Activated CD4-positive, alpha-beta T cell treated with anti-CD3 and anti-CD28 coated beads, Interleukin-2, amount 50 U/mL, for 16 hours (primary cell): ENCODE results near the gene THSD7A.
"Not testable (repeated sequence)": the region's sequence is repeated elsewhere in the genome, so short reads cannot be mapped to it uniquely, and the experiment has no call there.

Experiments used
- DNase-seq: peaks from one replicate; pipeline ENCODE4 v3.0.0-alpha.2; 2020

The THSD7A gene

DNA sequence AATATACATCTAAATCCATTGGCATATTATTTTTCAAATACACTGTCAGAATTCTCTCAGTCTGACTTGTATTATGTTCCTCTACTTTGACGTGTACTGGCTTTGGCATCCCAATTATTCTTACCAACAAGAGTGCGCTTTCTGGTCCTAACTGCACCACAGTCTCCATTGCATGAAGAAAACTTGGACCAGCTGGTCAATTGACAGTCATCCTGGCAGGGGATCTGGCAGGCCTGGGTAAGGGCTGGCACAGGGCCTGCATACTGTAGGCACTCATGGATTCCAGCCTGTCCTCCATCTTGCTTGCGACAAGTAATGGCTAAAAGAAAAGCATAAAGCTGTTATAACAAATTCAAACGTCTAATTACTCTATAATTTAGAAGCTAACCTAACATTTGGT is 384.9 kb downstream of the THSD7A start:
- DNase-seq = no peak

- DNase-seq = not testable (repeated sequence)
Measured at GRCh38 chr7:11443934-11444333, 388.1 kb downstream of the THSD7A start.

DNA sequence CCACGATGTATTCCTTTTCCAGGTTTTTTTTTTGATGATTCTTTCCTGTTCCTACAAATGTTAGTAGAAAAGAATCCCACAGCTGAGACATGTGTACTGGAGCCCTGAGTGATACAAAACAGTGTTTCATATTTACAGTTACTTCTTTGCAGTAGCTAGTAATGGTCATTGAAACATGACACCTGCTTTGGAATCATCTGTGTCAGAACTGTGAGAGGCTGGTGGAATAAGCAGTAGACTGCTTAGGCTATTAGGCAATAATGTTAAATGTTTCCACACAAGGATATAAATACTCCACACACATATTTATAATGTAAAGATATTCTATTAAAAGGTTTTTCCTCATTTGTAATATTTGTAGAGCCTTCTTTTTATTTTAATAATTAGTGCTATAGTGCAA is 394.0 kb downstream of the THSD7A start:
- DNase-seq = no peak

DNA sequence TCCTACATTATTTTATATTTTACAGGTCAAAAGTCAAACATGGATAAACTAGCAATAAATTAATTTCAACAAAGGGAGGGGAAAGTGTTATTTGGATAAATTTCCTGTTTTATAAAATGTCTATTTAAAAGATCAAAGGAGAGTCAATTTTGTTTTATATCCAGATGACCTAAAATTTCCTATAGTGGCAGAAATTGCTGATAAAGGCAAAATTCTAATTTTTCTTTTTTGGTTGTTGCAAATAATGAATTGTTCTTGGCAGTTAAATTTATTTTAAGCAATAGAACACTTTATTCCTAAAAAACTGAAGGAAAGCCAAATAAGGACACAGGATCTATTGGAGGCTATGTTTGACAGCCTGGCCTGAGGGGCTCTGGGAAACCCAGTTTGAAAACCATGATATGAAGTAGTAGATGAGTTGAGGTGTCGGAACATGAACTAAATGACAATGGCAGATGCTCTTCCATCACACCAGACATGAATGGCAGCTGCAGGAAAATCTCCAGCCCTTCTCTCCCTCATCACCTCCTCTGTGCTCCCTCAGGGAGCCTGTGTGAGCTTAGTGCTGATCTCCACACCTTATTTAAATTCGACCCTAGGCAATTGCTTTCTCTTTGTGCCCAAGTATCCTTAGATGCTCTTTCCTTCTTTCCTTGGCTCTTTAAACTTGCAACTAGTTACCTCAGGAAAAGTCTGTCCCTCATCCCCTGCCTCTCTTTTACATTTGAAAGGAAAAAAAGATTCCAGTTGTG is 395.0 kb downstream of the THSD7A start:
- no peak for DNase-seq

DNA sequence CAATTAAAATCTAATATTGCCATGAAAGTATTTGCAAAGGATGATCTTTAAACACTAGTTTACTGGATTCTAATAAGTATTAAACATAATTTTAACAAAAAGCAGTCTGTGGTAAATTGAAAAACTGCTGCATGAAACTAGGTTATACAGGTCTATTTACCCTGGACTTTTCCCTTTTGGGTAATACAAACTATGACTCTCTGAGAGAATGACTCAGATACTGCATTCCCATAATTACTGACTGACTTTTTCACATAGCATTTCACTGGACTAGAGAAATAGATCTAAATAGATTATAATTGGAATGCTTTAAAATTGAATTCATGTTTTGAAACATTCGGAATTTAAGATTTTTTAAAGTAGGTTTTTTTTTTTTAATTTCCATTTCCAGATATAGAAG is 395.7 kb downstream of the THSD7A start:
- DNase-seq = no peak

GRCh38 chr7:11434366-11434765 is 397.6 kb downstream of the THSD7A start:
- DNase-seq = no peak

DNA sequence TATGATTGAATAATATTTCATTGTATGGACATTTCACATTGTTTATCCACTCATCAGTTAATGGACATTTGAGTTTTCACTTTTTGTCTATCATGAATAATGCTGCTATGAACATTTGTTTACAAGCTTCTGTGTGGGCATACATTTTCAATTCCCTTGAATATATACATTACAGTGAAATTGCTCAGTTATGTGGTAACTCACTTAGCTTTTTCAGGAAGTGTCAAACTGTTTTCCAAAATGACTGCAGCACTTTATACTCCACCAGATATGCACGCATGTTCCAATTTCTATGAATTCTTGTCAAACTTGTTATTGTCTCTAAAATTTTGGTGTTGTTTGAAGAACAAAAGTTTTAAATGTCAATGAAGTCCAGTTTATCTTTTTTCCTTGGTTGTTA is 401.2 kb downstream of the THSD7A start:
- DNase-seq = no peak

GRCh38 chr7:11430112-11430511 is 401.9 kb downstream of the THSD7A start:
- DNase-seq = no peak

DNA sequence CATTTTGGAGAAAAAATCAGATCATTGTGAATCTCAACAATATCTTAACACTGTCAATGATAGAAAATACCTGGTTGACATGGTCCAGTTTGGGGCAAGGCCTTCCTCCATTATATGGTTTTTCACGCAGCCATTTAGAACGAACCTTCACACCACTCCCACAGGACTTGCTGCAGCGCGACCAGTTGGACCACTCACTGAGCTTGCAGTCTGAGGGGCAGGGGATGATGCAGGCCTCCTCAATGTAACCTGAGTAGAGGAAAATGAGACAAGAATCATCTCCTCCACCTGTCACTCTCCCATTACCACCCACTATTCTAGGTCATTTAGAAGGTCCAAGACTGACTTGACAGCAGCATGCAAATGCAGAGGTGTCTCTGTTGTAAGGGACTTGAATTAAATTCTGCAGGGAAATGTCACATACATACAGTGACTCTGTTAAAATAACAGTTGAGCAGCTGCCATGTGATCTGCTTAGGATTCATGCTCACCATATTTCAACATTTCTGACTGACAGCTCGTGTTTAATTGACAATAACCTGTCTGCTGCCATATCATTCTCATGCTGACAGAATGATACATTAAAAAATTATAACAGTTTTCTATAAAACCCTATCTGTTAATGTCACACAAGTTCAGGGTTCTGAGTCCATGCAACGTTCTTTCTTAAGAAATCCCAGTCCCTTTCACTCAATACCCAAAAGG is 403.0 kb downstream of the THSD7A start:
- DNase-seq = no peak

- DNase-seq = peak; percentile 38
Measured at GRCh38 chr7:11427686-11428273, 404.2 kb downstream of the THSD7A start.

- no peak for DNase-seq
Measured at GRCh38 chr7:11424006-11424405, 408.0 kb downstream of the THSD7A start.

GRCh38 chr7:11420049-11420448 is 411.9 kb downstream of the THSD7A start:
- DNase-seq = no peak

GRCh38 chr7:11416641-11417458 is 415.1 kb downstream of the THSD7A start:
- no peak for DNase-seq

DNA sequence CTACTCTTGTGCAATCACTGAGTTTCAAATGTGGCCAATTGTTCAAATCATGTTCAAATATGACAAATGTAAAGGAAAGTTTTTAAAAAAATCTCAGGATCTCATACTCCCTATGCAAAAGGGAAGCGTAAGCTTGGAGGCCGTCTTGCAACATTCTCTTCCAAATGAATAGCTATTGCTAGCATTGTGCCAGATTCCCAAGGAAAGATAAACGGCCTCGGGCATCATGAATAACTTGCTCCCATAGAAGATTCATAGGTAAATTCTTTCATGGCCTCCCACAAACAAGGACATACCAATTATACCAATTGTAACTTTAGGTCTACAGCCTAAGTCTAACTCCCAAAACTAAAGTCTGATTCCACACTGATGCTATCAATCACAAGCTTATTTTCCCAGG is 416.9 kb downstream of the THSD7A start:
- DNase-seq = no peak

GRCh38 chr7:11413901-11414300 is 418.1 kb downstream of the THSD7A start:
- no peak for DNase-seq

DNA sequence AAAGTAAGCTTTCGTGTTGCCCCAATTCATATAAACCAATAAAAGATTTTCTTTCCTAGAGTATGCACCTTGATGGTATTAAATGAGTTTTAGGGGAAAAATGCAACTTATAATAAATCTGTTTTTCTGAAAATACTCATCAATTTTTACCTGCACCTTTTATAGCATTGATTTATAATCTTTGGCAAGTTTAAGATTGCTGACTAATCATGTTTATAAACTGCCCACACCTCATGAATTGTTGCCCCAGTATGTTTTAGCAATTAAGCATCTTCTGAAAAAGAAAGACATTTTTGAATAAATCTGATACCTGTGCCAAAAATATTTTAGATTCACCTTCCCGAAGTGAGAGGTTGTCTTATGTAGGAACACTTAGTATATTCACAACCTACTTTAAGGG is 420.0 kb downstream of the THSD7A start:
- DNase-seq = no peak

- no peak for DNase-seq
Measured at GRCh38 chr7:11410656-11411644, 421.0 kb downstream of the THSD7A start.

DNA sequence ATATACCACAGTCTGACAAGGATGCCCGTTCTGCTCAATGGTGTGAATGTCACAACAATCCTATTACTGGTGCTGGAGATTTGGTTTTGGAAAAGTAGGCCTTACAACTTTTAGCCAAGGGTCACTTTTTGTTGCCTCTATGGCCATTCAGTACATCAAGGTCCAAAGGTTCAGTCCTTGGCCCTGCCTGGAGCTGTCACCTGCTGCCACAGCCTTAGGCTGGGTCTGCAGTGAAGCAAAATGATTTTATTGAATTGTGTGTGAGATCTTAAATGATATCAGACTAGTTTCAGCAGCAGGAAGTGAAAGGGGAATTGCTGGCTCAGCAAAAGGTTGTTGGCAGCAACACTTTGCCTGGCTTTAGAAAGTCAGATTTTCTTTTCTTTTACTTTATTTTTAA is 427.6 kb downstream of the THSD7A start:
- DNase-seq = no peak

DNA sequence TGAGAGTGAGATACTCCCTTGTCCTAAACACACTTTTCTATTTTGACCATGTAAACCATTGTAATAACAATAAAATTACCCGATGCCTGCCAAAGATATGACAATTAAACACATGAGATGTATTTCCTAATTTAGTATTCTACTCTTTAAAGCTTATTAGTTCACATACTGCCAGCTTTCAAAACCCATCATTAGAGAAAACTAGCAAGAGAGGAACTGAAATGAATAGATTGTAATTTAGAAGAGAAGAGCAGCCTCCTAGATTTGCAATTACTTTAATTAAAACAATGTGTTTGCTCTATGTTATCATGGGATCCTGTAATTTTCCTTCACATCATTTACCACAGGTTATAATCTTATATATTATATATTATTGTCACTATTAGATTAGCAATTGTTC is 428.2 kb downstream of the THSD7A start:
- DNase-seq = no peak

DNA sequence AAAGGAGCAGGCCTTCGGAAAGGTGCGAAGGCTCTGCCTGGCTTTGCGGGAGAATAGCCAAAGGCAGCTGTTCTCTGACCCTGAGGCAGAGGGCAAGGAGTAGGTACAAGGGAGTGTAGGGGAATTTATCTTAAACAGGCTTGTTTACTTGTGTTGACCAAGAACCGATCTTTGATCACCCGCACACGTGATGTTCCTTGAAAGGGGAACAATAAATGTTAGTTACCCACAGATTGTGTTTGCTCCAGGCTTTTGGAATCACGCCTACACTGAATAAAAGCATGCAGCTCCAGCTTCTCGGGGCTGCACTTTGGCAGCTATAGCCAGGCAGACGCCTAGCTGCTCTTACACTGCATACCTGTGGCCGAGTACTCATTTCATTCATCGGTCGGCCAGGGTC is 437.6 kb downstream of the THSD7A start:
- no peak for DNase-seq

GRCh38 chr7:11379641-11380040 is 452.4 kb downstream of the THSD7A start:
- DNase-seq = no peak

- no peak for DNase-seq
Measured at GRCh38 chr7:11376529-11376928, 455.5 kb downstream of the THSD7A start.
